IPS DF 6.9 (cell line): ENCODE results near the gene EGFL6.

ENCODE experiments used
- DNase-seq: peaks from one replicate; pipeline ENCODE4 v3.0.0-alpha.2; 2013; ENCODE audit warnings: low read depth, low spot score
- H3K27ac ChIP-seq: one replicate; pipeline ENCODE4 v1.5.1; 2013; ENCODE audit warnings: low read length, control low read depth
- H3K27me3 ChIP-seq: 2 replicates; pipeline ENCODE4 v1.6.1; 2013; ENCODE audit warnings: mild to moderate bottlenecking, low read length; ENCODE audit not compliant: control insufficient read depth, insufficient read depth
- H3K36me3 ChIP-seq: 2 replicates; pipeline ENCODE4 v1.6.1; 2013; ENCODE audit warnings: low read length; ENCODE audit not compliant: control insufficient read depth, insufficient read depth
- H3K4me1 ChIP-seq: 2 replicates; pipeline ENCODE4 v1.6.1; 2013; ENCODE audit warnings: low read length; ENCODE audit not compliant: control insufficient read depth, insufficient read depth
- H3K4me3 ChIP-seq: 2 replicates; pipeline ENCODE4 v1.5.1; 2013; ENCODE audit warnings: mild to moderate bottlenecking, low read length
- H3K9me3 ChIP-seq: 2 replicates; pipeline ENCODE4 v1.6.1; 2013; ENCODE audit warnings: low read length, inconsistent platforms; ENCODE audit not compliant: control insufficient read depth, insufficient read depth
- WGBS: extraction: QIAGEN DNeasy Blood & Tissue Kit; methylation state at CpG from one replicate; pipeline ENCODE4 v1.1.7; 2013; ENCODE audit warnings: mixed read lengths, missing lambda C conversion rate; ENCODE audit not compliant: insufficient read length, insufficient coverage; 5-methylcytosine and 5-hydroxymethylcytosine counted together

The EGFL6 gene

GRCh38 chrX:13651150-13651549, 81.7 kb downstream of the EGFL6 start:
- no peak for DNase-seq
- Histone ChIP-seq H3K27me3 (no peaks in the 10 kb centered on the region), H3K4me3 (no peak overlapping the region), H3K27ac (no peak overlapping the region), H3K9me3 (no peaks in the 10 kb centered on the region), H3K4me1 (no peaks in the 10 kb centered on the region), H3K36me3 (no peaks in the 10 kb centered on the region)
- WGBS = no CpG with 5 or more reads among the region's 3 CpGs

DNA sequence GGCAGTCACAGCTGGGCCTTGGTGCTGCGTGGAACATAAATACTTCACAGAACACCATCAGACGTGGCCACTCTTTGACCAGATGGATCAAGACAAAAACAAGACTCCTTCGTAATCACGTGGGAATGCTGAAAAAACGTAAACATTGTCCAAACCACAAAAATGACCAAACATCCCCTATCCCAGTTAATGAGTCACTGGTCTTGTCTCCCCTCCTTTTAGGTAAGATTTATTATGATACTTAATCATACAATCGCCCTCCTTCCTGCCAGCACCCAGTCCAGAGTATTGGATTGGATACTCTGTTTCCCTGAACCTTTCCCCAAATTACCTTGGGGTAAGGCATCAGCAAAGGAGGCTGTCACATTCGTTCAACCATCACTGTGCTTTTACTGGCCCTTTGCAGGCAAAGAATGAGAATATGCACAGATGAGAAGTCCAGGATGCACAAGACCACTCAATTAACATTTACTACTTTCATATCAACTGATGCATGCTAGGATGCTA, 82.9 kb downstream of the EGFL6 start:
- no peak for DNase-seq
- Histone ChIP-seq H3K27me3 (no peaks in the 10 kb centered on the region), H3K9me3 (no peaks in the 10 kb centered on the region), H3K4me1 (no peaks in the 10 kb centered on the region), H3K36me3 (no peaks in the 10 kb centered on the region), H3K27ac (no peak overlapping the region), H3K4me3 (peak overlapping the region; percentile 57; the same call in 1 of the 2 replicates)
- no CpG with 5 or more reads among the region's 7 CpGs for WGBS

GRCh38 chrX:13652850-13653693, 83.7 kb downstream of the EGFL6 start, which contains the start of gene TCEANC:
TCEANC (plus strand) TSS chrX:13653141; CDS start chrX:13662509, 9,368 bp downstream.
- H3K9me3 ChIP-seq = no peaks in the 10 kb centered on the region
- no peak within 1 kb of the TSS for H3K27ac ChIP-seq
- no CpG with 5 or more reads among the region's 54 CpGs for WGBS
- peak; percentile 67 for DNase-seq
- peak within 1 kb of the TSS; percentile 57; the same call in 1 of the 2 replicates for H3K4me3 ChIP-seq
- H3K4me1 ChIP-seq = no peaks in the 10 kb centered on the region
- H3K27me3 ChIP-seq = no peaks in the 10 kb centered on the region
- no peaks in the 10 kb centered on the region for H3K36me3 ChIP-seq

DNA sequence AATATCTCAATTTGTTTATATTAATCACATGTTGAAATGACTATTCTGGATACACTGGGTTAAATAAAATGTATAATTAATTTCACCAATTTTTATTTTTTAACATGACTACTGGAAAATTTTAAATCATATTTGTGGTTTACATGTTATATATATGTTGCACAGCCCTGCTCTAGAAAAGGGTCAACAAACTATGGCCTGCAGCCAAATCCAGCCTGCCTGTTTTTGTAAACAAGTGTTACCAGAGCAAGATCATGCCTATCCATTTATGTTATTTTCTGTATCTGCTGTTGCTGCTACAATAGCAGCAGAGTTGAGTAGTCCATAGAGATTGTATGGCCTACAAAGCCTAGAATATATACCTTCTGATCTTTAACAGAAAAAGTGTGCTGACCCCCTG, 84.7 kb downstream of the EGFL6 start:
- no peaks in the 10 kb centered on the region for H3K27me3 ChIP-seq
- H3K27ac ChIP-seq = no peak overlapping the region
- no peaks in the 10 kb centered on the region for H3K4me1 ChIP-seq
- no peaks in the 10 kb centered on the region for H3K36me3 ChIP-seq
- no peak overlapping the region for H3K4me3 ChIP-seq
- no peak for DNase-seq
- no peaks in the 10 kb centered on the region for H3K9me3 ChIP-seq

DNA sequence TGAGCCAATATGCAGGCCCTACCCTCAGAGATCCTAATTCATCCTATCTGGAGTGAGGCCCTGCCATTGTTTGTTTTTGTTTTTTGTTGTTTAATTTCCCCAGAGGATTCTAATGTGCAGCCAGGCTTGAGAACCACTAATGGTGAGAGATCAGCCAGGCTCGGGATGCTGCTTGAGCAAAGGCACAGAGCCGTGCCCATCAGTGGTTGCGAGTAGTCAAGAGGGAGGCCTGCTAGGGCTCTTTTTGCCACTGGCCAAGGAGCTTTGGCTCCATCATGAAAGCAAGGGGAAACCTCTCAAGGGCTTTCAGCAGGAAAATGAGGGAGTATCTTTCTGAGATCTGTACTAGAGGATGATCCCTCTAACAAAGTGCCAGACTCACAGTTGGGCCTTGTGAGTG, 86.3 kb downstream of the EGFL6 start:
- WGBS = no CpG with 5 or more reads among the region's 3 CpGs
- H3K36me3 ChIP-seq = no peaks in the 10 kb centered on the region
- DNase-seq = no peak
- H3K4me1 ChIP-seq = no peaks in the 10 kb centered on the region
- no peak overlapping the region for H3K27ac ChIP-seq
- no peaks in the 10 kb centered on the region for H3K9me3 ChIP-seq
- no peak overlapping the region for H3K4me3 ChIP-seq
- no peaks in the 10 kb centered on the region for H3K27me3 ChIP-seq

GRCh38 chrX:13658602-13659001, 89.2 kb downstream of the EGFL6 start:
- no peaks in the 10 kb centered on the region for H3K36me3 ChIP-seq
- no peaks in the 10 kb centered on the region for H3K27me3 ChIP-seq
- H3K4me3 ChIP-seq = no peak overlapping the region
- H3K27ac ChIP-seq = no peak overlapping the region
- no peaks in the 10 kb centered on the region for H3K9me3 ChIP-seq
- WGBS = no CpG with 5 or more reads among the region's 2 CpGs
- no peaks in the 10 kb centered on the region for H3K4me1 ChIP-seq
- no peak for DNase-seq

- H3K9me3 ChIP-seq = no peaks in the 10 kb centered on the region
- no peaks in the 10 kb centered on the region for H3K27me3 ChIP-seq
- H3K27ac ChIP-seq = no peak overlapping the region
- no peak overlapping the region for H3K4me3 ChIP-seq
- H3K36me3 ChIP-seq = no peaks in the 10 kb centered on the region
- H3K4me1 ChIP-seq = no peaks in the 10 kb centered on the region
- no peak for DNase-seq
- WGBS = no CpG with 5 or more reads among the region's 6 CpGs
Observed at GRCh38 chrX:13659063-13659462, 89.7 kb downstream of the EGFL6 start.

GRCh38 chrX:13661735-13662288, 92.4 kb downstream of the EGFL6 start:
- H3K27me3 ChIP-seq = no peaks in the 10 kb centered on the region
- H3K9me3 ChIP-seq = no peaks in the 10 kb centered on the region
- H3K4me3 ChIP-seq = no peak overlapping the region
- no CpG with 5 or more reads among the region's 6 CpGs for WGBS
- H3K27ac ChIP-seq = no peak overlapping the region
- no peaks in the 10 kb centered on the region for H3K36me3 ChIP-seq
- no peaks in the 10 kb centered on the region for H3K4me1 ChIP-seq
- no peak for DNase-seq

- no peaks in the 10 kb centered on the region for H3K4me1 ChIP-seq
Observed at GRCh38 chrX:13662355-13662791, 93.0 kb downstream of the EGFL6 start.

DNA sequence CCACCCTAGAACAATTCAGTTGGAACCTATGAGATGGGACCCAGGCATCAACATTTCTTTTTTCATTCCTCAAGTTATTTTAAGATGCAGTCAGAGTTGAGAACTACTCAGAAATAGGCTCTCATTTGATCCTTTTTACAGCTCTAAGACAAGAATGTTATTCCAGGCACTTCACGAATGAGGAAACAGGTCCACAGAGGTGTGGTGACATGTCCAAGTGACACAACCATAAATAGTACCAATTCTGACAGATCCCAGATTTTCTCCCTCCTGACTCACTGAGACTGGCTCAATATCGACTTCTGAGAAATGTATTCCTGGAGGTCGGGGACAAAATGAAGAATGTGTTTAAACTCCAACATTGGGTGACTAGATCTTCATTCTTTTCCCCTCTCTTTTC, 94.6 kb downstream of the EGFL6 start:
- H3K36me3 ChIP-seq = no peaks in the 10 kb centered on the region
- H3K4me1 ChIP-seq = no peaks in the 10 kb centered on the region
- H3K9me3 ChIP-seq = no peaks in the 10 kb centered on the region
- no peak for DNase-seq
- no peak overlapping the region for H3K4me3 ChIP-seq
- no peaks in the 10 kb centered on the region for H3K27me3 ChIP-seq
- no CpG with 5 or more reads among the region's 3 CpGs for WGBS
- H3K27ac ChIP-seq = no peak overlapping the region

More at GRCh38 chrX:13662355-13662791, 93.0 kb downstream of the EGFL6 start:
- Histone ChIP-seq H3K9me3 (no peaks in the 10 kb centered on the region), H3K36me3 (no peaks in the 10 kb centered on the region), H3K27me3 (no peaks in the 10 kb centered on the region), H3K4me3 (no peak overlapping the region), H3K27ac (no peak overlapping the region)
- DNase-seq = no peak
- no CpG with 5 or more reads among the region's 6 CpGs for WGBS
